Measurements from ENCODE around the gene CAPN10. TPM values are rescaled to one million over a fixed set of nuclear protein-coding genes. Genes with fewer than 3 reads are reported as not detected.

CAPN10 gene
- total and polyA plus RNA-seq, 2 donors (not counting 3 experiments of a cell fraction or from before 2014, with no cell fraction given): 25.2 to 39.9 TPM

GRCh38 chr2:240566203-240567136 lies 20.1 kb upstream of the CAPN10 start:
- Histone ChIP-seq H3K9me1 (replicated peaks; ENCODE audit: control insufficient read depth, extremely low read depth, insufficient read depth, low read length) (no peaks in the 10 kb centered on the region), H3K4me2 (ENCODE audit: insufficient read depth, low read length) (peak overlapping the region; percentile 67), H3K36me3 (ENCODE audit: control insufficient read depth in 2 of 2, extremely low read depth in 1 of 2, insufficient read depth in 2 of 2, low read length in 2 of 2) (no peaks in the 10 kb centered on the region), H3K79me2 (ENCODE audit: control insufficient read depth, insufficient read depth, low read length) (peaks cover 20% of the 10 kb centered on the region), H3K27me3 (ENCODE audit: control insufficient read depth in 2 of 2, insufficient read depth in 2 of 2, low read length in 2 of 2) (no peaks in the 10 kb centered on the region), H3K9ac (replicated peaks; ENCODE audit: extremely low read depth, insufficient read depth, low read length) (peak overlapping the region; percentile 76), H3K27ac (ENCODE audit: insufficient read depth, low read depth, low read length) (peak overlapping the region; percentile 98), H3K4me1 (ENCODE audit: control insufficient read depth, extremely low read depth, insufficient read depth, low read length) (peaks cover 41% of the 10 kb centered on the region), H3K9me3 (replicated peaks; ENCODE audit: control insufficient read depth, insufficient read depth, low read length) (no peaks in the 10 kb centered on the region), H3K4me3 (replicated peaks in 1 of 3; ENCODE audit: insufficient read depth in 1 of 3, low read depth in 1 of 3, low read length in 3 of 3) (peak overlapping the region in 2 of 3 experiments; percentile 18 to 20), H4K20me1 (replicated peaks; ENCODE audit: control insufficient read depth, extremely low read depth, insufficient read depth, low read length) (no peaks in the 10 kb centered on the region), H2AFZ (ENCODE audit: low read depth, low read length) (no peak overlapping the region)
- TF ChIP-seq EZH2 (IDR thresholded peaks at IDR 0.05; ENCODE audit: borderline replicate concordance, low read depth, low read length, severe bottlenecking) (no peak), POLR2AphosphoS5 (IDR thresholded peaks at IDR 0.05; ENCODE audit: insufficient read depth, low read depth, low read length) (peak; percentile 40), GATA2 (IDR thresholded peaks at IDR 0.05; ENCODE audit: insufficient read depth, insufficient read length, low read depth, low read length) (no peak), POLR2A (IDR thresholded peaks at IDR 0.05; ENCODE audit: low read depth, low read length) (no peak), CTCF (IDR thresholded peaks at IDR 0.05; ENCODE audit: extremely low read depth in 1 of 2, insufficient read depth in 1 of 2, low read depth in 1 of 2, low read length in 2 of 2) (peak; percentile 61 to 79), MYC (IDR thresholded peaks at IDR 0.05; ENCODE audit: low read depth, low read length) (no peak), JUN (IDR thresholded peaks at IDR 0.05; ENCODE audit: borderline replicate concordance, insufficient read depth, insufficient read length, low read depth) (no peak), MAX (IDR thresholded peaks at IDR 0.05; ENCODE audit: insufficient read depth, insufficient read length) (no peak), FOS (IDR thresholded peaks at IDR 0.05; ENCODE audit: borderline replicate concordance, insufficient read depth, low read length) (no peak)
- FAIRE-seq: peak; percentile 89
- no TSS peak for BruUV-seq (replicated peaks)
- intact Hi-C loops (cut with micrococcal nuclease) (loop anchor here (1.0 to 10.0 kb wide), 5 partner anchors 20 to 651 kb away; partner anchors contain the start of genes CAPN10, GPC1 and SNED1), dilution Hi-C loops (cut with MboI; ENCODE audit: extremely low pct_ligation_motif_present, low sequenced_read_pairs) (no loop called here)
- POLR2A ChIA-PET: interaction anchor here (0.5 to 1.2 kb wide), 4 partner anchors 20 to 1146 kb away, joined by 3 to 8 read pairs (median 6); partner anchors contain the start of gene CAPN10
- peak; percentile 79 for DNase-seq (ENCODE audit: low read depth, low spot score)
- CTCF ChIA-PET: interaction anchor here (1.5 to 3.2 kb wide), 5 partner anchors 9 to 52 kb away, joined by 5 to 47 read pairs (median 17); partner anchors contain the start of genes ANKMY1 and CAPN10

Measured in endothelial cell of umbilical vein (primary cell).